Thyroid gland (tissue), 4 donors: ENCODE results near the gene ACP2.

ENCODE experiments used
- CTCF ChIP-seq, 6 experiments: fragments of 200-600 bp in 3 of 6; fragments of 450-650 bp in 3 of 6; sonication (generic) in 3 of 6; IDR thresholded peaks; one replicate each; pipeline ENCODE4 v1.5.1; 2016 to 2019; ENCODE audit warnings: antibody characterized with exemption in 6 of 6, mild to moderate bottlenecking in 2 of 6, inconsistent platforms in 1 of 6, moderate library complexity in 1 of 6
- POLR2A ChIP-seq, 2 donors: fragments of 450-650 bp; IDR thresholded peaks; one replicate each; pipeline ENCODE4 v1.6.1; 2017; ENCODE audit warnings: antibody characterized with exemption in 2 of 2, mild to moderate bottlenecking in 2 of 2, moderate library complexity in 1 of 2

GRCh38 chr11:47236482-47236881 is 12.1 kb downstream of the ACP2 start:
- TF ChIP-seq CTCF (IDR thresholded peaks at IDR 0.05), result no peak
- no peak for TF ChIP-seq POLR2A (IDR thresholded peaks at IDR 0.05)
